ENCODE results near the gene TFIP11. TPM values are rescaled to one million over a fixed set of nuclear protein-coding genes. Genes with fewer than 3 reads are reported as not detected.

TFIP11 gene
- total and polyA plus RNA-seq, 2 of the 13 experiments (the other 11 are each of a cell fraction or from before 2014, with no cell fraction given): 15.4 to 22.8 TPM

DNA sequence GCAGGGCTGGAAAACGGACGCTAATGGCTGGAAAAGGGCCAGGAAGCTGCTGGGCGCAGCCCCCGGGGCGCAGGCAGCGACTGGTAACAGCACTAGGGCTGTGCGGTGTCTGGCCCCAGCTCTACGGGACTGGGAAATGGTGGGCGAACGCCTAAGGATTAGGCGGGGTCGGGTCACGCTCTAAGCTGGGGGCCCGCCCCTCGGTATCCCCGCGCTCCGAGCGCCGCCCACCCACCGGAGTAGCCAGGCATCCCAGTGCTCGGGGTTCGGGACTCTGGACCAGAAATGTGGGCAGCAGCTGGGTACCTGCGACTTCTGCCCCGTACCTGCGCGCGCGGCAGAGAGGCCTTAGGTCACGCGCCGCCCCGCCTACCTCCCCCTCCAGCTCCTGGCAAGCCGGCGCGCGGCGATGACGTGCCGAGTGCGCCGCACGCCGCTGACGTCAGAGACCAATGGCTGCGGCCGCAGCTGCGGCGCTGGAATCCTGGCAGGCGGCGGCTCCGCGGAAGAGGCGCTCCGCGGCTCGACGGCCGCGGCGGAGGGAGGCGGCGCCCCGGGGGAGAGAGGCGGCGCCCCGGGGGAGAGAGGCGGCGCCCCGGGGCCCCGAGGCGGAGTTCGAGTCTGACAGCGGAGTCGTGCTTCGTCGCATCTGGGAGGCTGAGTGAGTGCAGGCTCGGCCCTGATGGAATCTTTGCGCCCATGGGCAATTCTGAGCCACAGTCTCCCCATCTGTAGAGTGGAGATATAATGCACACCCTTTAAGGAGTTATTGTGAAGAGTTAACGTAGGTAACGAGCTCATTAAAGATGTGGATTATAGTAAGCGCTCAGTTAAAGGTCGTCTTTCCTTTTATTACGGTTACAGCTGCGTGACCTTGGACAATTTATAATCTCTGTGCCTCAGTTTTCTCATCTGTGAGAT, 28.6 kb downstream of the TFIP11 start, which contains the start of the genes HPS4 and SRRD (continued):
- TF ChIP-seq, protein P1, sequence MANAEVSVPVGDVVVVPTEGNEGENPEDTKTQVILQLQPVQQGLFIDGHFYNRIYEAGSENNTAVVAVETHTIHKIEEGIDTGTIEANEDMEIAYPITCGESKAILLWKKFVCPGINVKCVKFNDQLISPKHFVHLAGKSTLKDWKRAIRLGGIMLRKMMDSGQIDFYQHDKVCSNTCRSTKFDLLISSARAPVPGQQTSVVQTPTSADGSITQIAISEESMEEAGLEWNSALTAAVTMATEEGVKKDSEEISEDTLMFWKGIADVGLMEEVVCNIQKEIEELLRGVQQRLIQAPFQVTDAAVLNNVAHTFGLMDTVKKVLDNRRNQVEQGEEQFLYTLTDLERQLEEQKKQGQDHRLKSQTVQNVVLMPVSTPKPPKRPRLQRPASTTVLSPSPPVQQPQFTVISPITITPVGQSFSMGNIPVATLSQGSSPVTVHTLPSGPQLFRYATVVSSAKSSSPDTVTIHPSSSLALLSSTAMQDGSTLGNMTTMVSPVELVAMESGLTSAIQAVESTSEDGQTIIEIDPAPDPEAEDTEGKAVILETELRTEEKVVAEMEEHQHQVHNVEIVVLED (CRISPR knock-in tag; IDR thresholded peaks at IDR 0.05; ENCODE audit: borderline replicate concordance): peak; percentile 93
- TF ChIP-seq, protein P2, sequence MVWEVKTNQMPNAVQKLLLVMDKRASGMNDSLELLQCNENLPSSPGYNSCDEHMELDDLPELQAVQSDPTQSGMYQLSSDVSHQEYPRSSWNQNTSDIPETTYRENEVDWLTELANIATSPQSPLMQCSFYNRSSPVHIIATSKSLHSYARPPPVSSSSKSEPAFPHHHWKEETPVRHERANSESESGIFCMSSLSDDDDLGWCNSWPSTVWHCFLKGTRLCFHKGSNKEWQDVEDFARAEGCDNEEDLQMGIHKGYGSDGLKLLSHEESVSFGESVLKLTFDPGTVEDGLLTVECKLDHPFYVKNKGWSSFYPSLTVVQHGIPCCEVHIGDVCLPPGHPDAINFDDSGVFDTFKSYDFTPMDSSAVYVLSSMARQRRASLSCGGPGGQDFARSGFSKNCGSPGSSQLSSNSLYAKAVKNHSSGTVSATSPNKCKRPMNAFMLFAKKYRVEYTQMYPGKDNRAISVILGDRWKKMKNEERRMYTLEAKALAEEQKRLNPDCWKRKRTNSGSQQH (CRISPR knock-in tag; IDR thresholded peaks at IDR 0.05; ENCODE audit: low read depth): peak; percentile 48; the same call in 1 of the 2 replicates
- TF ChIP-seq ZBTB20 (CRISPR knock-in tag; IDR thresholded peaks at IDR 0.05; ENCODE audit: borderline replicate concordance, low read depth) (peak; percentile 49; the same call in 1 of the 2 replicates), ZNF883 (CRISPR knock-in tag; IDR thresholded peaks at IDR 0.05; ENCODE audit: not compliant biosample characterization) (peak; percentile 85), CEBPB (IDR thresholded peaks at IDR 0.05; ENCODE audit: borderline replicate concordance, low read depth, low read length) (no peak), SRSF1 (optimal IDR thresholded peaks at IDR 0.05; ENCODE audit: low read depth, low read length) (peak; percentile 81), SIX4 (CRISPR knock-in tag; IDR thresholded peaks at IDR 0.05) (peak; percentile 52; the same call in 1 of the 2 replicates), RCOR2 (CRISPR knock-in tag; IDR thresholded peaks at IDR 0.05) (peak; percentile 93), ELF3 (CRISPR knock-in tag; IDR thresholded peaks at IDR 0.05) (peak; percentile 37; the same call in 1 of the 2 replicates), ZNF777 (CRISPR knock-in tag; IDR thresholded peaks at IDR 0.05) (peak; percentile 77), ONECUT2 (CRISPR knock-in tag; IDR thresholded peaks at IDR 0.05) (no peak), ZFP37 (CRISPR knock-in tag; IDR thresholded peaks at IDR 0.05; ENCODE audit: borderline replicate concordance) (peak; percentile 75; the same call in 1 of the 2 replicates), TOPORS (CRISPR knock-in tag; IDR thresholded peaks at IDR 0.05) (0 out of 2 replicates have a peak, but pooled peaks have one; percentile 26)
- TF ChIP-seq, protein P3, sequence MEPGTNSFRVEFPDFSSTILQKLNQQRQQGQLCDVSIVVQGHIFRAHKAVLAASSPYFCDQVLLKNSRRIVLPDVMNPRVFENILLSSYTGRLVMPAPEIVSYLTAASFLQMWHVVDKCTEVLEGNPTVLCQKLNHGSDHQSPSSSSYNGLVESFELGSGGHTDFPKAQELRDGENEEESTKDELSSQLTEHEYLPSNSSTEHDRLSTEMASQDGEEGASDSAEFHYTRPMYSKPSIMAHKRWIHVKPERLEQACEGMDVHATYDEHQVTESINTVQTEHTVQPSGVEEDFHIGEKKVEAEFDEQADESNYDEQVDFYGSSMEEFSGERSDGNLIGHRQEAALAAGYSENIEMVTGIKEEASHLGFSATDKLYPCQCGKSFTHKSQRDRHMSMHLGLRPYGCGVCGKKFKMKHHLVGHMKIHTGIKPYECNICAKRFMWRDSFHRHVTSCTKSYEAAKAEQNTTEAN (CRISPR knock-in tag; conservative IDR thresholded peaks at IDR 0.05): peak; percentile 16; the same call in 1 of the 2 replicates
- TF ChIP-seq, protein P4, sequence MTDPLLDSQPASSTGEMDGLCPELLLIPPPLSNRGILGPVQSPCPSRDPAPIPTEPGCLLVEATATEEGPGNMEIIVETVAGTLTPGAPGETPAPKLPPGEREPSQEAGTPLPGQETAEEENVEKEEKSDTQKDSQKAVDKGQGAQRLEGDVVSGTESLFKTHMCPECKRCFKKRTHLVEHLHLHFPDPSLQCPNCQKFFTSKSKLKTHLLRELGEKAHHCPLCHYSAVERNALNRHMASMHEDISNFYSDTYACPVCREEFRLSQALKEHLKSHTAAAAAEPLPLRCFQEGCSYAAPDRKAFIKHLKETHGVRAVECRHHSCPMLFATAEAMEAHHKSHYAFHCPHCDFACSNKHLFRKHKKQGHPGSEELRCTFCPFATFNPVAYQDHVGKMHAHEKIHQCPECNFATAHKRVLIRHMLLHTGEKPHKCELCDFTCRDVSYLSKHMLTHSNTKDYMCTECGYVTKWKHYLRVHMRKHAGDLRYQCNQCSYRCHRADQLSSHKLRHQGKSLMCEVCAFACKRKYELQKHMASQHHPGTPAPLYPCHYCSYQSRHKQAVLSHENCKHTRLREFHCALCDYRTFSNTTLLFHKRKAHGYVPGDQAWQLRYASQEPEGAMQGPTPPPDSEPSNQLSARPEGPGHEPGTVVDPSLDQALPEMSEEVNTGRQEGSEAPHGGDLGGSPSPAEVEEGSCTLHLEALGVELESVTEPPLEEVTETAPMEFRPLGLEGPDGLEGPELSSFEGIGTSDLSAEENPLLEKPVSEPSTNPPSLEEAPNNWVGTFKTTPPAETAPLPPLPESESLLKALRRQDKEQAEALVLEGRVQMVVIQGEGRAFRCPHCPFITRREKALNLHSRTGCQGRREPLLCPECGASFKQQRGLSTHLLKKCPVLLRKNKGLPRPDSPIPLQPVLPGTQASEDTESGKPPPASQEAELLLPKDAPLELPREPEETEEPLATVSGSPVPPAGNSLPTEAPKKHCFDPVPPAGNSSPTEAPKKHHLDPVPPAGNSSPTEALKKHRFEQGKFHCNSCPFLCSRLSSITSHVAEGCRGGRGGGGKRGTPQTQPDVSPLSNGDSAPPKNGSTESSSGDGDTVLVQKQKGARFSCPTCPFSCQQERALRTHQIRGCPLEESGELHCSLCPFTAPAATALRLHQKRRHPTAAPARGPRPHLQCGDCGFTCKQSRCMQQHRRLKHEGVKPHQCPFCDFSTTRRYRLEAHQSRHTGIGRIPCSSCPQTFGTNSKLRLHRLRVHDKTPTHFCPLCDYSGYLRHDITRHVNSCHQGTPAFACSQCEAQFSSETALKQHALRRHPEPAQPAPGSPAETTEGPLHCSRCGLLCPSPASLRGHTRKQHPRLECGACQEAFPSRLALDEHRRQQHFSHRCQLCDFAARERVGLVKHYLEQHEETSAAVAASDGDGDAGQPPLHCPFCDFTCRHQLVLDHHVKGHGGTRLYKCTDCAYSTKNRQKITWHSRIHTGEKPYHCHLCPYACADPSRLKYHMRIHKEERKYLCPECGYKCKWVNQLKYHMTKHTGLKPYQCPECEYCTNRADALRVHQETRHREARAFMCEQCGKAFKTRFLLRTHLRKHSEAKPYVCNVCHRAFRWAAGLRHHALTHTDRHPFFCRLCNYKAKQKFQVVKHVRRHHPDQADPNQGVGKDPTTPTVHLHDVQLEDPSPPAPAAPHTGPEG (CRISPR knock-in tag; IDR thresholded peaks at IDR 0.05): peak; percentile 70; the same call in 1 of the 2 replicates
- TF ChIP-seq, protein P5, sequence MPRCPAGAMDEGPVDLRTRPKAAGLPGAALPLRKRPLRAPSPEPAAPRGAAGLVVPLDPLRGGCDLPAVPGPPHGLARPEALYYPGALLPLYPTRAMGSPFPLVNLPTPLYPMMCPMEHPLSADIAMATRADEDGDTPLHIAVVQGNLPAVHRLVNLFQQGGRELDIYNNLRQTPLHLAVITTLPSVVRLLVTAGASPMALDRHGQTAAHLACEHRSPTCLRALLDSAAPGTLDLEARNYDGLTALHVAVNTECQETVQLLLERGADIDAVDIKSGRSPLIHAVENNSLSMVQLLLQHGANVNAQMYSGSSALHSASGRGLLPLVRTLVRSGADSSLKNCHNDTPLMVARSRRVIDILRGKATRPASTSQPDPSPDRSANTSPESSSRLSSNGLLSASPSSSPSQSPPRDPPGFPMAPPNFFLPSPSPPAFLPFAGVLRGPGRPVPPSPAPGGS (CRISPR knock-in tag; IDR thresholded peaks at IDR 0.05): peak; percentile 90

All from HepG2 (cell line).